ENCODE results near the gene KNTC1. TPM values are rescaled to one million over a fixed set of nuclear protein-coding genes. Genes with fewer than 3 reads are reported as not detected.

Gene KNTC1
- total RNA-seq, 2 donors from 2014 or later: 10.8 to 28.6 TPM

GRCh38 chr12:122538496-122538895 is 11.4 kb downstream of the KNTC1 start:
- H3K4me3 ChIP-seq: no peak overlapping the region
- DNase-seq (ENCODE audit: low spot score): no peak
- intact Hi-C loops (cut with DNase I): no loop called here
- no peaks in the 10 kb centered on the region for H3K4me1 ChIP-seq (replicated peaks)
- no peaks in the 10 kb centered on the region for H3K9me3 ChIP-seq
- no peaks in the 10 kb centered on the region for H3K36me3 ChIP-seq
- H3K27ac ChIP-seq: no peak overlapping the region
- TF ChIP-seq POLR2A (IDR thresholded peaks at IDR 0.05) (no peak), CTCF (IDR thresholded peaks at IDR 0.05) (no peak), POLR2AphosphoS5 (IDR thresholded peaks at IDR 0.05) (no peak)
- H3K27me3 ChIP-seq (replicated peaks; ENCODE audit: insufficient read depth): no peaks in the 10 kb centered on the region
- 91% methylated on average over 5 of the region's 5 CpGs for WGBS

GRCh38 chr12:122544537-122544936 is 17.5 kb downstream of the KNTC1 start:
- 92% methylated on average over 2 of the region's 2 CpGs for WGBS
- no peaks in the 10 kb centered on the region for H3K36me3 ChIP-seq

GRCh38 chr12:122545855-122546254 is 18.8 kb downstream of the KNTC1 start:
- Histone ChIP-seq H3K4me3 (no peak overlapping the region), H3K27me3 (replicated peaks; ENCODE audit: insufficient read depth) (no peaks in the 10 kb centered on the region), H3K27ac (no peak overlapping the region), H3K4me1 (replicated peaks) (no peaks in the 10 kb centered on the region), H3K9me3 (no peaks in the 10 kb centered on the region), H3K36me3 (no peaks in the 10 kb centered on the region)
- intact Hi-C loops (cut with DNase I): no loop called here
- WGBS: 96% methylated on average over 2 of the region's 2 CpGs
- DNase-seq (ENCODE audit: low spot score): no peak
- TF ChIP-seq POLR2A (IDR thresholded peaks at IDR 0.05) (no peak), CTCF (IDR thresholded peaks at IDR 0.05) (no peak), POLR2AphosphoS5 (IDR thresholded peaks at IDR 0.05) (no peak)

More at GRCh38 chr12:122544537-122544936, 17.5 kb downstream of the KNTC1 start:
- intact Hi-C loops (cut with DNase I): no loop called here
- H3K27ac ChIP-seq: no peak overlapping the region
- TF ChIP-seq POLR2AphosphoS5 (IDR thresholded peaks at IDR 0.05): no peak
- no peak for TF ChIP-seq POLR2A (IDR thresholded peaks at IDR 0.05)
- no peak for TF ChIP-seq CTCF (IDR thresholded peaks at IDR 0.05)
- H3K27me3 ChIP-seq (replicated peaks; ENCODE audit: insufficient read depth): no peaks in the 10 kb centered on the region
- DNase-seq (ENCODE audit: low spot score): no peak
- H3K4me1 ChIP-seq (replicated peaks): no peaks in the 10 kb centered on the region
- H3K9me3 ChIP-seq: no peaks in the 10 kb centered on the region
- H3K4me3 ChIP-seq: no peak overlapping the region

GRCh38 chr12:122547330-122547729 is 20.3 kb downstream of the KNTC1 start:
- Histone ChIP-seq H3K36me3 (no peaks in the 10 kb centered on the region), H3K27me3 (replicated peaks; ENCODE audit: insufficient read depth) (no peaks in the 10 kb centered on the region), H3K27ac (no peak overlapping the region), H3K9me3 (no peaks in the 10 kb centered on the region), H3K4me3 (no peak overlapping the region), H3K4me1 (replicated peaks) (no peaks in the 10 kb centered on the region)
- no peak for TF ChIP-seq POLR2A (IDR thresholded peaks at IDR 0.05)
- TF ChIP-seq POLR2AphosphoS5 (IDR thresholded peaks at IDR 0.05): no peak
- no peak for TF ChIP-seq CTCF (IDR thresholded peaks at IDR 0.05)
- 91% methylated on average over 5 of the region's 5 CpGs for WGBS
- intact Hi-C loops (cut with DNase I): no loop called here
- DNase-seq (ENCODE audit: low spot score): no peak

- H3K27me3 ChIP-seq (replicated peaks; ENCODE audit: insufficient read depth): no peaks in the 10 kb centered on the region
- WGBS: 98% methylated on average over 16 of the region's 16 CpGs
- H3K36me3 ChIP-seq: no peaks in the 10 kb centered on the region
- H3K4me3 ChIP-seq: no peak overlapping the region
- H3K4me1 ChIP-seq (replicated peaks): no peaks in the 10 kb centered on the region
- TF ChIP-seq POLR2AphosphoS5 (IDR thresholded peaks at IDR 0.05) (no peak), CTCF (IDR thresholded peaks at IDR 0.05) (no peak), POLR2A (IDR thresholded peaks at IDR 0.05) (no peak)
- H3K27ac ChIP-seq: no peak overlapping the region
- DNase-seq (ENCODE audit: low spot score): no peak
- intact Hi-C loops (cut with DNase I): no loop called here
- H3K9me3 ChIP-seq: no peaks in the 10 kb centered on the region
Measured at GRCh38 chr12:122558745-122559641, 31.9 kb downstream of the KNTC1 start.
